GM18520 (cell line): ENCODE data around the gene SIX1.

Source experiments
- ATAC-seq: cut with Tn5 transposase; IDR thresholded peaks from one replicate; pipeline ENCODE4 v1.9.1; 2021; ENCODE audit not compliant: unreplicated experiment

The SIX1 gene

GRCh38 chr14:60596139-60596538, 53.1 kb downstream of the SIX1 start:
- no peak for ATAC-seq

- no peak for ATAC-seq
Measured at GRCh38 chr14:60594062-60594461, 55.2 kb downstream of the SIX1 start.
